Activated naive CD8-positive, alpha-beta T cell treated with anti-CD3 and anti-CD28 coated beads, Interleukin-2, amount 50 U/mL, for 24 hours (primary cell): ENCODE data around the gene METTL24.
"Not testable (repeated sequence)": the region's sequence is repeated elsewhere in the genome, so short reads cannot be mapped to it uniquely, and the experiment has no call there.

Source experiments
- ATAC-seq: fragments of 150-1000 bp; cut with Tn5 transposase; one replicate; pipeline ENCODE4 v1.10.0; 2021
- DNase-seq: peaks from one replicate; pipeline ENCODE4 v3.0.0; 2021
- H3K27ac Mint-ChIP-seq: one replicate; pipeline ENCODE4 v1.8.0; 2021; ENCODE audit warnings: mild to moderate bottlenecking, mixed read lengths
- H3K27me3 Mint-ChIP-seq: one replicate; pipeline ENCODE4 v1.8.0; 2021; ENCODE audit warnings: mixed read lengths
- H3K36me3 Mint-ChIP-seq: one replicate; pipeline ENCODE4 v1.8.0; 2021; ENCODE audit warnings: low read depth, mixed read lengths
- H3K4me1 Mint-ChIP-seq: one replicate; pipeline ENCODE4 v1.8.0; 2021; ENCODE audit warnings: mixed read lengths
- H3K4me3 Mint-ChIP-seq: one replicate; pipeline ENCODE4 v1.8.0; 2021; ENCODE audit warnings: mild to moderate bottlenecking, moderate library complexity, mixed read lengths
- H3K9me3 Mint-ChIP-seq: one replicate; pipeline ENCODE4 v1.8.0; 2021; ENCODE audit warnings: mixed read lengths

METTL24 gene

GRCh38 chr6:110256366-110256765, 101.8 kb downstream of the METTL24 start:
- no peak for ATAC-seq
- no peak for DNase-seq
- H3K4me3 Mint-ChIP-seq: no peak overlapping the region
- no peak overlapping the region for H3K27ac Mint-ChIP-seq
- H3K4me1 Mint-ChIP-seq: no peaks in the 10 kb centered on the region
- no peaks in the 10 kb centered on the region for H3K27me3 Mint-ChIP-seq
- H3K9me3 Mint-ChIP-seq: peaks cover 15% of the 10 kb centered on the region
- H3K36me3 Mint-ChIP-seq: peaks cover 4% of the 10 kb centered on the region

GRCh38 chr6:110255211-110255750, 102.9 kb downstream of the METTL24 start:
- H3K27ac Mint-ChIP-seq: no peak overlapping the region
- H3K9me3 Mint-ChIP-seq: peaks cover 13% of the 10 kb centered on the region
- no peak overlapping the region for H3K4me3 Mint-ChIP-seq
- no peaks in the 10 kb centered on the region for H3K27me3 Mint-ChIP-seq
- ATAC-seq (no peak), DNase-seq (peak; percentile 15)
- H3K36me3 Mint-ChIP-seq: peaks cover 4% of the 10 kb centered on the region
- H3K4me1 Mint-ChIP-seq: no peaks in the 10 kb centered on the region

GRCh38 chr6:110250838-110251237, 107.3 kb downstream of the METTL24 start:
- no peak overlapping the region for H3K4me3 Mint-ChIP-seq
- no peaks in the 10 kb centered on the region for H3K9me3 Mint-ChIP-seq
- H3K4me1 Mint-ChIP-seq: no peaks in the 10 kb centered on the region
- no peak overlapping the region for H3K27ac Mint-ChIP-seq
- no peaks in the 10 kb centered on the region for H3K27me3 Mint-ChIP-seq
- no peak for ATAC-seq
- H3K36me3 Mint-ChIP-seq: no peaks in the 10 kb centered on the region
- no peak for DNase-seq

GRCh38 chr6:110250058-110250457, 108.1 kb downstream of the METTL24 start:
- H3K4me1 Mint-ChIP-seq: no peaks in the 10 kb centered on the region
- H3K27me3 Mint-ChIP-seq: no peaks in the 10 kb centered on the region
- H3K36me3 Mint-ChIP-seq: no peaks in the 10 kb centered on the region
- H3K27ac Mint-ChIP-seq: no peak overlapping the region
- no peaks in the 10 kb centered on the region for H3K9me3 Mint-ChIP-seq
- DNase-seq (no peak), ATAC-seq (no peak)
- no peak overlapping the region for H3K4me3 Mint-ChIP-seq

GRCh38 chr6:110246900-110247546, 111.1 kb downstream of the METTL24 start:
- H3K4me1 Mint-ChIP-seq: no peaks in the 10 kb centered on the region
- H3K4me3 Mint-ChIP-seq: no peak overlapping the region
- ATAC-seq (no peak), DNase-seq (no peak)
- H3K27me3 Mint-ChIP-seq: no peaks in the 10 kb centered on the region
- H3K27ac Mint-ChIP-seq: no peak overlapping the region
- peaks cover 4% of the 10 kb centered on the region for H3K9me3 Mint-ChIP-seq
- no peaks in the 10 kb centered on the region for H3K36me3 Mint-ChIP-seq

GRCh38 chr6:110246378-110246777, 111.8 kb downstream of the METTL24 start:
- DNase-seq (no peak), ATAC-seq (no peak)
- Mint-ChIP-seq H3K4me3 (no peak overlapping the region), H3K4me1 (no peaks in the 10 kb centered on the region), H3K36me3 (no peaks in the 10 kb centered on the region), H3K27me3 (no peaks in the 10 kb centered on the region), H3K9me3 (peaks cover 4% of the 10 kb centered on the region), H3K27ac (no peak overlapping the region)

GRCh38 chr6:110244621-110245020, 113.5 kb downstream of the METTL24 start:
- H3K27me3 Mint-ChIP-seq, H3K9me3 Mint-ChIP-seq, H3K4me1 Mint-ChIP-seq, ATAC-seq, DNase-seq, H3K36me3 Mint-ChIP-seq, H3K4me3 Mint-ChIP-seq, H3K27ac Mint-ChIP-seq: not testable (repeated sequence)

GRCh38 chr6:110239526-110240274, 118.4 kb downstream of the METTL24 start:
- Mint-ChIP-seq H3K27me3 (no peaks in the 10 kb centered on the region), H3K4me1 (no peaks in the 10 kb centered on the region), H3K4me3 (no peak overlapping the region), H3K9me3 (peaks cover 8% of the 10 kb centered on the region), H3K27ac (no peak overlapping the region), H3K36me3 (peaks cover 14% of the 10 kb centered on the region)
- no peak for ATAC-seq
- no peak for DNase-seq

- not testable (repeated sequence) for H3K9me3 Mint-ChIP-seq, ATAC-seq, H3K27ac Mint-ChIP-seq, H3K4me3 Mint-ChIP-seq, DNase-seq, H3K27me3 Mint-ChIP-seq
- H3K4me1 Mint-ChIP-seq: peaks cover 11% of the 10 kb centered on the region
- H3K36me3 Mint-ChIP-seq: peaks cover 14% of the 10 kb centered on the region
Measured at GRCh38 chr6:110236007-110236406, 122.1 kb downstream of the METTL24 start.

GRCh38 chr6:110233770-110234374, 124.3 kb downstream of the METTL24 start:
- DNase-seq (no peak), ATAC-seq (peak; percentile 89)
- H3K27ac Mint-ChIP-seq: no peak overlapping the region
- peaks cover 11% of the 10 kb centered on the region for H3K4me1 Mint-ChIP-seq
- no peaks in the 10 kb centered on the region for H3K27me3 Mint-ChIP-seq
- H3K4me3 Mint-ChIP-seq: no peak overlapping the region
- H3K9me3 Mint-ChIP-seq: peaks cover 4% of the 10 kb centered on the region
- peaks cover 24% of the 10 kb centered on the region for H3K36me3 Mint-ChIP-seq

- peaks cover 11% of the 10 kb centered on the region for H3K4me1 Mint-ChIP-seq
- ATAC-seq: no peak
- DNase-seq: no peak
- H3K27ac Mint-ChIP-seq: no peak overlapping the region
- no peak overlapping the region for H3K4me3 Mint-ChIP-seq
- H3K9me3 Mint-ChIP-seq: peaks cover 4% of the 10 kb centered on the region
- H3K36me3 Mint-ChIP-seq: peaks cover 25% of the 10 kb centered on the region
- no peaks in the 10 kb centered on the region for H3K27me3 Mint-ChIP-seq
Measured at GRCh38 chr6:110232450-110232849, 125.7 kb downstream of the METTL24 start.

GRCh38 chr6:110226261-110226660, 131.9 kb downstream of the METTL24 start:
- Mint-ChIP-seq H3K27me3 (no peaks in the 10 kb centered on the region), H3K27ac (no peak overlapping the region), H3K36me3 (peaks cover 31% of the 10 kb centered on the region), H3K4me3 (no peak overlapping the region), H3K4me1 (no peaks in the 10 kb centered on the region), H3K9me3 (no peaks in the 10 kb centered on the region)
- DNase-seq (no peak), ATAC-seq (no peak)

GRCh38 chr6:110221738-110222137, 136.4 kb downstream of the METTL24 start:
- DNase-seq (no peak), ATAC-seq (no peak)
- H3K27me3 Mint-ChIP-seq: no peaks in the 10 kb centered on the region
- H3K9me3 Mint-ChIP-seq: no peaks in the 10 kb centered on the region
- H3K27ac Mint-ChIP-seq: no peak overlapping the region
- H3K4me3 Mint-ChIP-seq: no peak overlapping the region
- H3K36me3 Mint-ChIP-seq: peaks cover 40% of the 10 kb centered on the region
- peaks cover 8% of the 10 kb centered on the region for H3K4me1 Mint-ChIP-seq

GRCh38 chr6:110217266-110217665, 140.9 kb downstream of the METTL24 start:
- Mint-ChIP-seq H3K36me3 (peaks cover 43% of the 10 kb centered on the region), H3K27me3 (no peaks in the 10 kb centered on the region), H3K27ac (no peak overlapping the region), H3K4me1 (peaks cover 8% of the 10 kb centered on the region), H3K4me3 (no peak overlapping the region), H3K9me3 (no peaks in the 10 kb centered on the region)
- ATAC-seq: no peak
- peak; percentile 5 for DNase-seq

GRCh38 chr6:110216140-110216539, 142.0 kb downstream of the METTL24 start:
- DNase-seq: no peak
- Mint-ChIP-seq H3K36me3 (peaks cover 42% of the 10 kb centered on the region), H3K4me1 (peaks cover 8% of the 10 kb centered on the region), H3K27ac (peak overlapping the region; percentile 19), H3K9me3 (no peaks in the 10 kb centered on the region), H3K27me3 (no peaks in the 10 kb centered on the region), H3K4me3 (no peak overlapping the region)
- no peak for ATAC-seq
